Measurements from ENCODE around the gene BMP7. TPM values are rescaled to one million over a fixed set of nuclear protein-coding genes. Genes with fewer than 3 reads are reported as not detected.

Gene BMP7
- total RNA-seq, 1 experiment from 2014 or later, result 0.13 TPM

DNA sequence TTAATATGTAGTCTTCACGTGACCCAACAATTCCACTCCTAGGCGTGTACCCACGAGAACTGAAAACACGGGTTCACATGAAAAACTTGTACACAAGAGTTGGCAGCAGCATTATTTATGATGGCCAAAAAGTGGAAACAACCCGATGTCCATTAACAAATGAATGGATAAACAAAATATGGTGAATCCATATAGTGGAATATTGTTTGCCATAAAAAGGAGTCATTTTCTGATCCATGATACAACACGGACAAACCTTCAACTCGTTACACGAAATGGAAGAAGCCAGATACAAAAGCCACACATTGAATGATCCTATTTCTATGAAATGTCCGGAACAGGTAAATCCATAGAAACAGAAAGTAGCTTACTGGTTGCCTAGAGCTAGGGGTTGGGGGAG is 78.4 kb downstream of the BMP7 start:
- H3K27ac ChIP-seq, result no peak overlapping the region
- no peaks in the 10 kb centered on the region for H3K36me3 ChIP-seq (ENCODE audit: low read depth)
- H2AFZ ChIP-seq, result no peak overlapping the region
- intact Hi-C loops (cut with micrococcal nuclease; ENCODE audit: unreplicated experiment), result no loop called here
- no peak overlapping the region for H3K4me3 ChIP-seq
- CTCF ChIA-PET, result no interaction called here
- no peaks in the 10 kb centered on the region for H3K79me2 ChIP-seq (ENCODE audit: low read depth)
- no TSS peak for BruUV-seq (replicated peaks)
- H3K9me3 ChIP-seq (ENCODE audit: insufficient read depth, low read depth), result no peaks in the 10 kb centered on the region
- POLR2A ChIA-PET (ENCODE audit: unreplicated experiment), result no interaction called here
- no peaks in the 10 kb centered on the region for H3K9me2 ChIP-seq (ENCODE audit: insufficient read depth)
- TF ChIP-seq, protein P1, sequence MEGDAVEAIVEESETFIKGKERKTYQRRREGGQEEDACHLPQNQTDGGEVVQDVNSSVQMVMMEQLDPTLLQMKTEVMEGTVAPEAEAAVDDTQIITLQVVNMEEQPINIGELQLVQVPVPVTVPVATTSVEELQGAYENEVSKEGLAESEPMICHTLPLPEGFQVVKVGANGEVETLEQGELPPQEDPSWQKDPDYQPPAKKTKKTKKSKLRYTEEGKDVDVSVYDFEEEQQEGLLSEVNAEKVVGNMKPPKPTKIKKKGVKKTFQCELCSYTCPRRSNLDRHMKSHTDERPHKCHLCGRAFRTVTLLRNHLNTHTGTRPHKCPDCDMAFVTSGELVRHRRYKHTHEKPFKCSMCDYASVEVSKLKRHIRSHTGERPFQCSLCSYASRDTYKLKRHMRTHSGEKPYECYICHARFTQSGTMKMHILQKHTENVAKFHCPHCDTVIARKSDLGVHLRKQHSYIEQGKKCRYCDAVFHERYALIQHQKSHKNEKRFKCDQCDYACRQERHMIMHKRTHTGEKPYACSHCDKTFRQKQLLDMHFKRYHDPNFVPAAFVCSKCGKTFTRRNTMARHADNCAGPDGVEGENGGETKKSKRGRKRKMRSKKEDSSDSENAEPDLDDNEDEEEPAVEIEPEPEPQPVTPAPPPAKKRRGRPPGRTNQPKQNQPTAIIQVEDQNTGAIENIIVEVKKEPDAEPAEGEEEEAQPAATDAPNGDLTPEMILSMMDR (conservative IDR thresholded peaks at IDR 0.05), result no peak
- TF ChIP-seq EZH2 (IDR thresholded peaks at IDR 0.05; ENCODE audit: low read depth), result no peak
- H4K20me1 ChIP-seq (ENCODE audit: insufficient read depth), result no peaks in the 10 kb centered on the region
- no peak overlapping the region for H3K4me2 ChIP-seq
- H3K27me3 ChIP-seq (ENCODE audit: insufficient read depth, low read depth), result peaks cover 34% of the 10 kb centered on the region
- H3K4me1 ChIP-seq (replicated peaks; ENCODE audit: insufficient read depth), result no peaks in the 10 kb centered on the region
- DNase-seq, result no peak
- H3F3A ChIP-seq (ENCODE audit: insufficient read depth, low read depth), result no peaks in the 10 kb centered on the region

DNA sequence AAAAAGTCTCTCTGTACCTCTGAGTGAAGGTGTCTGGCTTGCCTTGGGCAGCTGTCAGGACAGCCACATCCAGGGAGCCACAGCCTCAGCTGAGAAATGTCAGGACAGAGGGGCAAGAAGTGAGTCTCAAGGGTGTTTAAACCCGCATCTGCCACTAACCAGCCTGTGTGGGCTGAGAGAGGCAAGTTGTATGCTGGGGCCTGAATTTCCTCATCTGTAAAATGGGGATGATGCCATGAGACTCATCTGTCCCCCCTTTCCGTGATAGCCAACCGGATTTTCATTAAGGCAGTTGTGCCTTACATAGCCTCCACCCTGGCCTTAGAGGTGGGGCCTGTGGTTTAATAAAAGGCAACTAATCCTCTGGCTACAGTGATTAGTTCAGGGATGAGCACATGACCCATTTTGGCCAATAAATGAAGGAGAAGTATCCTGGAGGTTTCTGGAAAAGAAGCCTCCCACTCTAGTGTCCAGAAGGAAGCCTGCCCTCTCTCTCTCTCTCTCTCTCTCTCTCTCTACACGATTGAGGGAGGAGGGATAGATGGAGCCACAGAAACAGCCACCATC is 79.3 kb downstream of the BMP7 start:
- CTCF ChIA-PET, result no interaction called here
- no peaks in the 10 kb centered on the region for H3K36me3 ChIP-seq (ENCODE audit: low read depth)
- H3K4me2 ChIP-seq, result no peak overlapping the region
- no peak for TF ChIP-seq EZH2 (IDR thresholded peaks at IDR 0.05; ENCODE audit: low read depth)
- TF ChIP-seq, protein P1 (conservative IDR thresholded peaks at IDR 0.05), result no peak
- H4K20me1 ChIP-seq (ENCODE audit: insufficient read depth), result no peaks in the 10 kb centered on the region
- H3K9me3 ChIP-seq (ENCODE audit: insufficient read depth, low read depth), result no peaks in the 10 kb centered on the region
- peaks cover 41% of the 10 kb centered on the region for H3K27me3 ChIP-seq (ENCODE audit: insufficient read depth, low read depth)
- no peak overlapping the region for H3K4me3 ChIP-seq
- intact Hi-C loops (cut with micrococcal nuclease; ENCODE audit: unreplicated experiment), result no loop called here
- no peak overlapping the region for H2AFZ ChIP-seq
- POLR2A ChIA-PET (ENCODE audit: unreplicated experiment), result no interaction called here
- no peaks in the 10 kb centered on the region for H3K4me1 ChIP-seq (replicated peaks; ENCODE audit: insufficient read depth)
- H3K79me2 ChIP-seq (ENCODE audit: low read depth), result no peaks in the 10 kb centered on the region
- no peak overlapping the region for H3K27ac ChIP-seq
- DNase-seq, result no peak
- no peaks in the 10 kb centered on the region for H3K9me2 ChIP-seq (ENCODE audit: insufficient read depth)
- H3F3A ChIP-seq (ENCODE audit: insufficient read depth, low read depth), result no peaks in the 10 kb centered on the region
- no TSS peak for BruUV-seq (replicated peaks)

DNA sequence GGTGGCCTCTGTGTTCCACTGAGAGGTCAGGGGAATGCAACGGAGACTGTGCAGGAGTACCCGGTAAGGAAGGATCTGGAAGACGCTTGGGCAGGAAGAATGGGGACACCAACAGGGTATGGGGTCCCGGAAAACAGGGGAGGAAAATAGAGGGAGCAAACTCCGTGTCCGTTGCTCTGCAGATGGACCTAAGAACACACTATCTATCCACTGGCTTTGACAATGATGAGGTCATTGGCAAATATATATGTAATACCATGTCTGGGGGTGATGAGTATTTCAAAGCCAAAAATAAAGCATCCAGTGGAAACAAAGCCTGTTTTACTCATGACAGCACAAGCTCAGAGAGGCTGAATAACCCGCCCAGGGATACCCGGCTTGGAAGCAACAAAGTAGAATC is 80.2 kb downstream of the BMP7 start:
- no TSS peak for BruUV-seq (replicated peaks)

More for the DNA sequence above, 80.2 kb downstream of the BMP7 start:
- Histone ChIP-seq H2AFZ (no peak overlapping the region), H3K27ac (no peak overlapping the region), H3K4me1 (replicated peaks; ENCODE audit: insufficient read depth) (no peaks in the 10 kb centered on the region), H3K27me3 (ENCODE audit: insufficient read depth, low read depth) (peaks cover 50% of the 10 kb centered on the region), H3F3A (ENCODE audit: insufficient read depth, low read depth) (no peaks in the 10 kb centered on the region), H4K20me1 (ENCODE audit: insufficient read depth) (no peaks in the 10 kb centered on the region), H3K36me3 (ENCODE audit: low read depth) (no peaks in the 10 kb centered on the region), H3K9me2 (ENCODE audit: insufficient read depth) (no peaks in the 10 kb centered on the region), H3K79me2 (ENCODE audit: low read depth) (no peaks in the 10 kb centered on the region), H3K9me3 (ENCODE audit: insufficient read depth, low read depth) (no peaks in the 10 kb centered on the region), H3K4me2 (no peak overlapping the region), H3K4me3 (no peak overlapping the region)
- intact Hi-C loops (cut with micrococcal nuclease; ENCODE audit: unreplicated experiment), result no loop called here
- CTCF ChIA-PET, result no interaction called here
- POLR2A ChIA-PET (ENCODE audit: unreplicated experiment), result no interaction called here
- DNase-seq, result no peak
- TF ChIP-seq, protein P1 (conservative IDR thresholded peaks at IDR 0.05), result no peak
- TF ChIP-seq EZH2 (IDR thresholded peaks at IDR 0.05; ENCODE audit: low read depth), result no peak
